GM18517 (cell line): ENCODE results near the gene CALHM3.

Source experiments
- ATAC-seq: cut with Tn5 transposase; IDR thresholded peaks from one replicate; pipeline ENCODE4 v1.9.1; 2021; ENCODE audit warnings: mild to moderate bottlenecking, moderate library complexity; ENCODE audit not compliant: unreplicated experiment

The CALHM3 gene

DNA sequence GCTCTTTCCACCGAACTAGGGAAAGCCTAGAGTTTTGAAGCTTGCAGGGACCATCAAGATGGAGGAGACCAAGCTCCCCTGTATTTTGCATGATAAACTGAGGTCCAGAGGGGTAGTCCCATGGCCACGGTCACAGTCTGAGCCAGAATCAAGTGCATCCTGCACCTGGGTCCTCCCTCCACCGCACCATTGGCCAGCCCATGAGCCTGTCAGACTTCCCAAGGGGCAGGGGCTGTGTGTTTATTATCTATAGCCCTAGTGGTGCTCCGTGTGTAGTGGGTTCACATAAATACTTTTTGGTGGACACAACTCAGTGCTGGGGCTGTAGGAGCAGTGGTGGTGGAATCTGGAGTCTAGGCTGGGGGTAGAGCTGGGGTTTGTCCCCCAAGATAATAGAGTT, 3.6 kb downstream of the CALHM3 start:
- no peak for ATAC-seq

DNA sequence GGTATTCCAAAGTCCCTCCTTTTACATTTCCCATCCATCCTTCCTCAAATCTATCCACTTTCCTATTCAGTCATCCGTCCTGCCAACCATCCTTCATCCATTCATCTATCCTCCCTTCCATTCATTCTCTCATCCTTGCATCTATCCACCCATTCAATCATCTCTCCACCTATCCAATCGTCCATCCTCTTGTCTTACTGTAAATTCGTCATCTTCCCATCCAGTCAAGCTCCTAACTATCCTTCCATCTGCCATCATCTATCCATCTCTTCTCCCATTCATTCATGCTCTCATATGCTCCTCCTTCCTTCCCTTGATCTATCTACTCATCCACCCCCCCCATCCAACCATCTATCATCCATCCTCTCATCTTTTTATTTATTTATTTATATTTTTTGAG, 5.0 kb downstream of the CALHM3 start:
- no peak for ATAC-seq

DNA sequence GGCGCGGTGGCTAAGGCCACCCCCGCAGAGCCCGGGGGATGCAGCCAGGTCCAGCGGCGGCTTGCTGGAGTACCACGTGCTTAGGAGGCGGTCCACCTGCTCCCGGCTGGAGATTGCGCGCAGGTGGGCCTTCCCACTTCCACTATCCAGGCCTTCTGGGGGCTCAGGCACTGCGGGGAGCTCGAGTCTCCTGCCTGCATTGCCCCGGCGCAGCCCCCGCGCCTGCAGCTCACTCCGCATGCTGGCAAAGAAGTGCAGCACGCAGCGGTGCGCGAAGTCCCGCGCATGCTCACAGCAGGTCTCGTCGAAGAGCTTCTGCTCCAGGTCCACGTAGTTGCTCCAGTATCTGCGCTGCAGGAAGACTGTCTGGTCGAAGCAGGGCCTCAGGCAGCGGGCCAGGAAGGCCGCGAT, 5.8 kb downstream of the CALHM3 start:
- no peak for ATAC-seq

DNA sequence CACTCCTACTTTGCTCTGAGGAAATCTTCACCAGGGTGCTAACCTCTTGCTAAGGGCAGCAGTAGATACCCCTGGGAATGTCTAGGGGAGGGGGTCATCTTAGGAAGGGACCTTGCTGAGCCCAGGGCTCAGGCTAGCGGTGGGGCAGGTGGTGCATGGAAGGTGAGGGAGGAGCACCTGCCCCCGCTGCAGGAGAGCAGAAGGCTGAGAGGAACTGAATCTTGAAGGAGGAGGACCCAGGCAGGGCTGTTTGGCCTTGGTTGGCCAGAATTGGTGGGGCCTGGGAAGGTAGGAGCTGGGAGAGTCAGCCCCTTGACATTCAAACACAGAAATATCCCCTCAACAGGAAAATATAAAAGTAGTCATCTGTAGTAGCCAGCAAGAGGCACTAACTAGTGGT, 7.0 kb downstream of the CALHM3 start:
- no peak for ATAC-seq

DNA sequence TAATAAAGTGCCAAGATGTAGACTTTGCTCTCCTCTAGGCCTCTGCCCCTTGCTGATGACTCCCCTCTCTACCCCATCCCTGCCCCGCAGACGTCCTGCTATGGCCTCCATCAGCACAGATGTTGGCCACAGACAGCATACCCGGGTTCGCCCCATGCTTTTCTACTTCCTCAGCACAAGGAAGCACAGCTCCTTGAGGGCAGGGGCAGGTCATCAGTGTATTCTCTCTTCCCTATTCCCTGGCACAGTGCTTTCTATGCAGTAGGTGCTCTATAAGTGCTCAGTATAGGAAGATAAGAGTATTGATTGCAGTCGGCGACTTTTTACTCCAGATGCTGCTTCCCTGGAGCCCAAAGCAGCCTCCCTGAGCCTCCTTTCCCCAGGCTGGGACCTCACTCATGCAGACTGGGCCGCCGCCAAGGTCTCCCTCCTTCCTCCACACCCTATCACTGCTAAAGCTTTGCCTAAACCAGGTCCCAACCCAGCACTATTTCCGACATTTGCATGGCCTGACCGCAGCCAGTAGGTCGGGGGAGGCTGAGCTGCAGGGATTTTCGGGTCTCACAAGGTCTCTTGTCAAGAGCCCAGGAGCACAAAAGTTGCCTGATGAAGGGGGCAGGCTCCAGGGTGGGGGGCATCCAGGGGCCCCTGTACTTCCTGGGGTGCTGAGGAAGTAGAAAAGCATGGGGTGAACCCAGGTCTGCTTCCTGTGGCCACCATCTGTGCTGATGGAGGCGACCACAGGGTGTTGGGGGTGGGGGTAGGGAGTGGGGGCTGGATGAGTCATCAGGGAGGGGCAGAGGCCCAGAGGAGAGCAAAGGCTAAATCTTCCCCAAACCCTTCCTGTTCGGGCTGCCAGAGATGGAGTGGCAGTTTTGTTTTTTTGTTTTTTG, 8.0 kb downstream of the CALHM3 start:
- ATAC-seq, result peak; percentile 65

DNA sequence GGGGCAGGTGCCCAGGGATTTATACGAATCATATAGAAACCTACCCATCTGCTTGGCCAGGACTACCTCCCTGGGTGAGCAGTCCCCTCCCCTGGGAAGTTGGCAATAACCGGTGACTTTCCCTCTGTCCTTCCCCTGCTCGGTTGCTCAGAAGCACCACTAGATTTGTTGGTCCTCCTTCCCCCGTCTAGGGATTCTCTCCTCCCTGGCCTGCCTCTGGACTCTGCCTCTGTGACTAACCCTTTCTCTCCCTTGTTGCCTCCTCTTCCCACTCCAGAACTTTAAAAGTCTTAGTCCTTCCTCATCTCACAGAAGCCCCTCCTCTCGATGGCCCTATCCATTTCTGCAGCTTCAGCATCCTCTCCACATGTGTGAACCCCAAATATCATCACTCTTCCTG, 9.8 kb downstream of the CALHM3 start:
- no peak for ATAC-seq

DNA sequence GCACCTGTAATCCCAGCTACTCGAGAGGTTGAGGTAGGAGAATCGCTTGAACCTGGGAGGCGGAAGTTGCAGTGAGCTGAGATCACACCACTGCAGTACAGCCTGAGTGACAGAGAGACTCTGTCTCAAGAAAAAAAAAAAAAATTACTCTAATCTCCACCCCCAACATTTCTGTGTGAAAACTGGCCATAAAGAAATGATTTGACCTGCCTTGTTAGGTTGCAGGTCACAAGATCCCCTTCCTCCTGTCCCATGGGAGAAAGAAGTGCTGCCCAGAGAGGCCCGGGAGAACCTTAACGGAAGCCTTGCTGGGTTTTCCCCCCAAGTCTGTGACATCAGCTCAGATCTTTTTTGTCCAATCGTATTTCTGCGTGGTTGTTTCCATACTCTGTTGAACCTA, 11.6 kb downstream of the CALHM3 start:
- ATAC-seq, result peak; percentile 33

DNA sequence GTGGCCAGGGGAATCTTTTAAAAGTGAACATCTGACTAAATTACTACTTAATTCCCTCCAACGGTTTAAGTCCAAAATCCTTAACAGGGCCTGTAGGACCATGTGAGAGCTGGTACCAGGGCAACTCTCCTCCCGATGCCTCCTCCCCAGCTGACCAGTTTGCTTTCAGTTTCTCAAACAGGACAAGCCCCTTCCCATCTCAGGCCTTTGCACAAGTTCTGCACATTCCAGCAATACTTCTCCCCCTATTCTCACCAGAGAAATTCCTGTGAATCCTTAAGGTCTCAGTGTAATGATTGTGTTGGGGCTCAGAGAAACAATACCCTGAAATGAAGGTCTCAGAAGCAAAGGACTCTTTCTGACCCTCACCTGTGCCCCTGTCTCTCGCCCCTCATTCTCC, 12.3 kb downstream of the CALHM3 start:
- no peak for ATAC-seq

DNA sequence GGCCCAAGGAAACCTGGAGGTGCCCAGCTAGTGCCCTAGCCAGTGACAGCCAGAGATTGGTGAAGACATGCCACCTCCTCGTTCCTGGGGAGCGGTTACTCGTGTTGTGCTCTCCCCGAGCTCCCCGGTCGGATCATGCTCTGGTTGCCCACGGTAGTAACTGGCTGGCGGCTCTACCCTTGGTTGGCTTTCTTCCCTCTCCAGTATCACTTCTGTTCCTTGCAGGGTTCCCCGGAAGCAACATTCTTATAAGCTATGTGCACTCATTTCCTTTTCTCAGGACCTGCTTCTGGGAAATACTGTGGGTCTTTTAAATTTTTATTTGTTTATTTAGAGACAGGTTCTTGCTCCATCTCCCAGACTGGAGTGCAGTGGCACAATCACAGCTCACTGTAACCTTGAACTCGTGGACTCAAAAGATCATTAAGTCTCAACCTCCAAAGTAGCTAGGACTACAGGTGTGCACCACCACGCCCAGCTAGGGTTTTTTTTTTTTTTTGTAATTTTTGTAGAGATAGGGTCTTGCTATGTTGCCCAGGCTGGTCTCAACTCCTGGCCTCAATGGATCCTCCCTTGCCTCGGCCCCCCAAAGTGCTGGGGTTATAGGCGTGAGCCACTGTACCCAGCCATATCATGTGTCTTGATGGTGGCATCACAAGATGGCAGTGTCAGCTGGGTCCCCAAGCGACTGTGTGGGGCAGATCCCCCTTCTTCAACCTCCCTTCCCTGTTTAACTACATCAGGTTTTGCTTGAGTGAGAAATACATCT, 13.4 kb downstream of the CALHM3 start:
- ATAC-seq, result no peak

DNA sequence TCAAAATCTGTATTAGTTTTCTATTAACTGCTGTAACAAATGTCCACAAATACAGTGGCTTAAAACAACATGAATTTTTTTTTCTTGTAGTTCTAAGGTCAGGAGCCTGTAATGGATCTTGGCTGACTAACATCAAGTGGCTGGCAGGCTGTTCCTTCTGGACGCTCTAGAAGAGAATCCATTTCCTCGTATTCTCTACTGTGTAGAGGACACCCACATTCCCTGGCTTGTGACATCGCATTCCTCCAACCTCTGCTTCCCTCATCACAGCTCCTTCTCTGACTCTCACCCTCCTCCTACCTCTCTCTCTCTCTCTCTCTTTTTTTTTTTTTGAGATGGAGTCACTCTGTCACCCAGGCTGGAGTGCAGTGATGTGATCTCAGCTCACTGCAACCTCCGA, 15.5 kb downstream of the CALHM3 start:
- no peak for ATAC-seq

DNA sequence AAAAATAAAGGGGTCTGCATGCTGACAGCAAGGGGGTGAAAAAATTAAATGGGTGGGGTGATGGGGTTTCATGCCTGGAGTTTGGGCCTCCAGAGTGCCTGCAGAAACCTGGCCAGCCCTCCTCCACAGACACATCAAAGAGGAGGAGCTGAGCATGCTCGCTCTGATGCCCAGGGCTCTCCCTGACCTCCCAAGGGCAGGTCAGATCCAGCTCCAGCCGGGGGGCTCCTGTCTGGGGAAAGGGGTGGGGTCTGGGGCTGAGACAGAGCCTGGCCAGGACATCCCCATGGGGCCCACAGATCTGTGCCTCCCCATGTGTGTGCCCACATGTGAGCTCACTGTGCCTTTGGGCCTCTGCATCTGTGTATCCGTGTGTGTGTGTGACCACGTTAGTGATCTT, 19.4 kb downstream of the CALHM3 start:
- no peak for ATAC-seq

DNA sequence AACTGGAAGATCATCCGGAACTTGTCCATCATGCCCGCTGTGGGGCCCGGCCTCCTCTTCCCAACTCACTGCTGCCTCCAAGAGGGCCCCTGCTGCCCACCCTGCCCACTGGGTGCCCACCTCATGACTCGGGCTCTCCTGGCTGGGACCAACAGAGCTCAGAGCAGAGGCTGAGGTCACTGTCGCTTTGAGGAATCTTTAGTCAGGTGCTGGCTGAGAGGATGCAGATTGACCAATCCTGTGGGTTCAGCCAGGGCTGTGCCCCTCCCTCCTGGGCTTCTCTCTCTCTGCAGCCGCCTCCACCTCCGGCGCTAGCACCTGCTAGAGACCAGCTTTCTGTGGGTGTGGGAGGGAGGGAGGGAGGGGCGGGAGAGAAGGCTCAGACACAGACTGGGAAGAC, 20.3 kb downstream of the CALHM3 start, which contains the start of gene CALHM1:
Gene CALHM1, minus strand, starts transcription at position 181 of the 400 bp plus-strand sequence. Its CDS starts 149 bp downstream, at position 32.
- no peak for ATAC-seq

DNA sequence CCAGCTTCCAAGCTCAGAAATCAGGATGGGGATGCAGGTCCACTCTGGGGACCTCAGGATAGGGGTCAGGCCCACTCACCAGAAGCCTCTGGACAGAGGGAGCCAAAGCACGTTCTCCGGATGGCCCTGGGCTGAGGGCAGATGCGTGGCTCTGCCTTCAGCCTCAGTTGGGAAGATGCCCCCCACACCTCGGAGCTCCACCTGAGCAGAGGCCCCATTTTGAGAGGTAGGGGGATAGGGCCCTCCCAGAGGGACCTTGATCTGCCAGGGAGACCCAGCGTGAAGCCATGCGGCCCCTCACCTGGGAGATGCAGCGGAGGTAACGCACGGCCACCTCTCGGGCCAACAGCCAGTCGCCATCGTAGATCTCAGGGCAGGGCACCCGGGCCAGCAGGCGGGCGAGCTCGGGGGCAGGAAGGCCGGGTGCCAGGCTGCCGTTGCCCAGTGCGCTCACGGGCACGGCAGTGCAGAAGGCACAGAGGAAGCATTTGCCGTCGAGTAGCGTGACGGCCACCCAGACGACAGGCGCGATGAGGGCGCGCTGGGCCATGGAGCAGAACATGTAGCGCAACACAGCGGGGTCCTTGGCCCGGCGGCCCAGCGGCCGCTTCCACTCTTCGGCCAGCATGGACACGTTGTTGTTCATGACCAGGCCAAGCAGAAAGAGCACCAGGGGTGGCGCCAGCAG, 21.0 kb downstream of the CALHM3 start:
- no peak for ATAC-seq

DNA sequence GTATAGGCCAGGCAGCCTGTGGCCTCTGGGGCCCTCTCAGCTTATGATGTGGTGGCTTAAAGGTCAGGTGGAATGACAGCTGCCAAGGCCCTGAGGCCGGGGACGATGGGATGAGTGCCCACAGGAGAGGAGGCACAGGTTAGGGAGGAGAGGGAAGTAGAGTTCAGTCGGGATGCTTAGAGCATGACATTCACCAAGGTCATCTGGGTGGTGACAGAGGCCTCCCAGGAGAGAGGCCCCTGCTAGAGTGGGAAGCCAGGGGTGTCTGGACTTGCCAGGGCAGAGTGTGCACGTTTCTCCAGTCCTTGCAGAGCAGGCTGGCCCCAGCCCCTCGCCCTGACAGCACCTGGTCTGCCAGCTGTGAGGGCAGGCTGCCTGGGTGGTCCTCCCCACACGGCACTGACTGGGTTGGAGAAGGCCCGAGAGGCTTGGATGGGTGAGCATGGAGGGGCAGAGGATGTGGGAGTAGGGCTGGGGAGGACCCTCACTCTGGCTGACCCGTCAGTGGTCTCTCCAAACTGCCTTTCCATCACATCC, 21.8 kb downstream of the CALHM3 start:
- no peak for ATAC-seq

DNA sequence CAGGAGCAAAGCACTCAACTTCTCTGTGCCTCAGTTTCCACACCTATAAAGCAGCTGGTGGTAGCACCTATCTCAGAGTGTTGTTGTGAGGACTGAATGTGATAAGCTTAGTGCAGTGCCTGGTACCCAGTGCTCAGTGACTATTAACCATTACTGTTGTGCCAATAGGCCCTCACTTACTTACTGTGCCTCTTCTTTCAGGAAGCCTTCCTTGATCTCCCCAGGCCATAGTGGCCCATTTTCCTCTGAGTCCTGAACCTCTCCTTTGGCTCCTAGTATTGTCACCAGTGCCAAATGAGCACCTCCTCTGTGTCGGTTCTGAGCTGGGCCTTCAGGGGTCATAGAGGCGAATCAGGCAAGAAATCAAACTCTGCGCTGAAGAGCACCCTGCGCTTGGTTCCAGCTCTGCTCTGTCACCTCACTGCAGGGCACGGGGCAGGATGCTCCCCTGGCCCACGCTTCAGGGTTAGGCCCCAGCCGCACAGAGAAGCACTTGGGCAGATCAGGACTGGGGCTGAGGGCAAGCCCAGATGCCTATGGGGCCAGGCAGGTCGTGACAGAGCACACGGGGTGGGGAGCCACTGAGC, 22.9 kb downstream of the CALHM3 start:
- no peak for ATAC-seq

DNA sequence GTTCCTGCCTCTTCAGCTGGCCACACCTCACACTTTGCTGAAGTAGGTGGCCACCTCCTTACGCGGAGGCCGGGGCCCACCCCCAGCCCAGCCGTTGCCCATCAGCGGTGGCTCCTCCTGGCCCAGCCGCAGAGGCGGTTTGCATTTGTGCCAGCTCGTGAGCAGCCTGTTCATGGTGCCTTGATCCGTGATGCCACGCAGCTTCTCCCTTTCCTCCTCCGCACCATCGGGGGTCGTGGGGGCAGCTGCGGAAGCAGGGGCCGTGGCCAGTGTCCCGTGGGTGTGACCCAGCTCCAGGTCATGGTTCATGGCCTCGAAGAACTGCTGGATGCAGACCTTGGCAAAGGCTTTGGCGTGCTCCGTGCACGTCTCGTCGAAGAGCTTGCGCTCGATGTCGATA, 23.8 kb downstream of the CALHM3 start:
- no peak for ATAC-seq

DNA sequence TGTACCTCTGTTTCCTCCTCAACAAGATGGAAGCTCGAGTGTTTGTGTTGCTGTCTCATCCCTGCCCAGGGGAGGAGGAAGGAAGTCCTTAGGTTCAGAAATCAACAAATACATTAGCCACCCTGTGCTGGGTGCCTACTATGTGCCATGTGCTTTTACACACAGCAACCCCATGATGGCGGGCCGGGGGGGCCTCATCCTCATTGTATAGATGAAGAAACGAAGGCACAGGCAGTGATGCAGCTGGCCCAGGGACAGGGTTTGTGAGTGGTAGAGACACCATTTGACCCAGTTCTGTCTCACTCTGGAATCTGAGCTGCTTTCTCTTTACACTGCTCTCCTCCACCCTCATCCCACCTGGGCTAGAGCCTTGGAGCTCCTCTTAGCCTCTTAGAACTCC, 25.0 kb downstream of the CALHM3 start:
- ATAC-seq, result no peak

DNA sequence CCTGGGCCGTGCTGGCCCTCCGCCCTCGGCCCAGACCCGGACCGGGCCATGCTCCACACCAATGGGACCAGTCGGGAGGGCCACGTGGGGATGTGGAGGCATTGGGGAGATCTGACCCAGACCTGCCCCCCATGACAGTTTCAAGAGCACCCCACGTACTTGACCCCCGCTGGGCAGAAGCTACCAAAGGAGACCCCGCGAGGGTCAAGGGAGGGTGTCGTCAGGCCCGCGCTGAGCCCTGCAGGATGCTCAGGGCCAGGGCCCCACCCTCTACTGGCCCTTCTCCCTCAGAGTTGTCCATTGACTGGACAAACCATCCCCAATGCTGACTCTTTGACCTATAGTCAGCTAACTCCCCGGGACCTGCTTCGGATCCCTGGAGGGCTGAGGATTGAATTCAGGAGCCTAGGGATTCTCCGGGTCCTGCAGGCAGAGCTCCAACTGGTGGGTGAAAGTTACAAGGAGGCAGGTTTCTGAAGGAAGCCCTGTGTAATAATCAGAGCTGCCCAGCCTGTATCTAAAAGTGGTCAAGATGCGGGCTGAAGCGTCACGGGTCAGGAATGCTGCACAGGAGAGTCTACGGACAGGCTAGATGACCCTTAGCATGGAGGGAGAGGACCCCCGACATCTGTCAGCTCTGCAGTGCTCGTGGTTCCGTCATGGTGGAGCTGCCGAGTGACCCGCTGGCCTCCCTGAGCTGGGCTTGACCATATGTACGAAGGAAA, 26.4 kb downstream of the CALHM3 start:
- ATAC-seq, result peak; percentile 16

DNA sequence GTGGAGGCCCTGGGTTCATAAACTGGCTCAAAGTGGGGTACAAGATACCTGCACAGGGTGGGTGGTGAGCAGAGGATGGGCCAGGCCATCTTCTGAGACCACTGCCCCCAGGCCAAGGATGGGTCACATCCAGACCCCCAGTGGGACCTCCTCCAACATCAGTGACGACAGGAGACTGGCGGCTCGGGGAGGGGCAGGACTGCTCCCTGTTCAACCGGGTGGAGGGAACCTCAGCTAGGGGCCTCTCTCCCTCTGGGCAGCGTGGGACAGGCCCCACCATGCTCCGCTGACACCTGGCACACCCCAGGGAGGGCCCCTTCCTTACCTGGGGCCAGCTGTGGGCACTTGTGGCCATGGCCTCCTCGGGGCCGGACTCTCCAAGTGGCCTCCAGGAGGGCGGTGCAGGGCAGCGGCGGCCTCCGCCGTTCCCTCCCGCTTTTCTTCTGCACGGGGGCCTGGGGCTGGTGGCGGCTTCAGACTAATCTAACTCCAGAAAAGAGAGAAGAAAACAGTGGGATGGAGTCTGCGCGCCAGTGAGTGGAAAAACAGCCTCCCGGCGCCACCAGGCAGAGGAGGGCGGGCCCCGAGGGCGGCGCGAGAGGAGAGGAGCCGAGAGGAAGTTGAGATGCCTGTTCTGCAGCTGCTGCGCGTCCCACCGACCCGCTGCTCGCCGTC, 27.1 kb downstream of the CALHM3 start, which contains the start of gene CALHM2:
Gene CALHM2, minus strand, starts transcription at position 540 of the 675 bp plus-strand sequence. CDS start 2,429 bp downstream, outside the sequence.
- peak; percentile 76 for ATAC-seq
